Muscle layer of colon (tissue), 2 donors: ENCODE measurements around the gene PLXNA1.

Source experiments
- H3K27ac ChIP-seq: one replicate; pipeline ENCODE4 v1.7.0; 2013; ENCODE audit warnings: low read depth, mild to moderate bottlenecking, low read length, moderate library complexity
- H3K27me3 ChIP-seq, 2 donors: one replicate each; pipeline ENCODE4 v1.7.0; 2013; ENCODE audit warnings: low read length in 2 of 2, mild to moderate bottlenecking in 2 of 2; ENCODE audit not compliant: insufficient read depth in 2 of 2, control insufficient read depth in 1 of 2
- H3K36me3 ChIP-seq: one replicate; pipeline ENCODE4 v1.7.0; 2013; ENCODE audit warnings: mild to moderate bottlenecking, low read length; ENCODE audit not compliant: insufficient read depth
- H3K4me1 ChIP-seq: one replicate; pipeline ENCODE4 v1.7.0; 2013; ENCODE audit warnings: mild to moderate bottlenecking, low read length; ENCODE audit not compliant: insufficient read depth
- H3K4me3 ChIP-seq, 2 donors: one replicate each; pipeline ENCODE4 v1.7.0; 2013; ENCODE audit warnings: low read length in 2 of 2, low read depth in 1 of 2, mild to moderate bottlenecking in 1 of 2, moderate library complexity in 1 of 2
- H3K9ac ChIP-seq: one replicate; pipeline ENCODE4 v1.7.0; 2013; ENCODE audit warnings: low read length
- H3K9me3 ChIP-seq: one replicate; pipeline ENCODE4 v1.7.0; 2013; ENCODE audit warnings: mild to moderate bottlenecking, low read length
- donor health status: abdominal sarcoma.
- donor health status: Adenocarcinoma of cecum.

PLXNA1 gene

DNA sequence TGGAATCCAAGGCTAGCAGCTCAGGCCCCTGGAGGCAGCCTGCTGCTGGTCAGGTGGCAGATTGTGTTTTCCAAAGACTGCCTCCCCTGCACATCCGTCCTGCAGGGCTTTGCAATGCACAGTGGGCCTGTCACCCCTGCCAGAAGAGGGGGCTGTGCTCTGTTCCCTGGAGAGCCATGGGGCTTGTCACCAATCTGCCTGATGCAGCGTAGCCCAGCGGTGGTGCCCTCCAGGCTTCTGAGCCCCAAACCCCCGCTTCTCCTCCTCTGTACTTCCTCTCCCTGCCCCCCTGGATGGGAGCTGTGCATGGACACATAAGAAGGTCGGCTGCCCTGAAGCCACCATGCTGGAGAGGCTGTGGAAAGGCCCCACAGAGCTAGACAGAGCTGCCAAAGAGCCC is 10.0 kb upstream of the PLXNA1 start:
- Histone ChIP-seq H3K36me3 (no peaks in the 10 kb centered on the region), H3K27ac (no peak overlapping the region)

GRCh38 chr3:126973814-126974213 is 9.1 kb upstream of the PLXNA1 start:
- H3K36me3 ChIP-seq: no peaks in the 10 kb centered on the region
- no peaks in the 10 kb centered on the region for H3K4me1 ChIP-seq
- H3K4me3 ChIP-seq: no peak overlapping the region
- no peak overlapping the region for H3K27ac ChIP-seq
- peaks cover 7% of the 10 kb centered on the region for H3K9me3 ChIP-seq
- no peak overlapping the region for H3K9ac ChIP-seq
- H3K27me3 ChIP-seq: peaks cover 0 to 6% of the 10 kb centered on the region in 2 donors

More for the DNA sequence above, 10.0 kb upstream of the PLXNA1 start:
- Histone ChIP-seq H3K27me3 (peaks cover 0 to 5% of the 10 kb centered on the region in 2 donors), H3K9ac (no peak overlapping the region), H3K4me1 (no peaks in the 10 kb centered on the region), H3K4me3 (no peak overlapping the region), H3K9me3 (peaks cover 7% of the 10 kb centered on the region)

DNA sequence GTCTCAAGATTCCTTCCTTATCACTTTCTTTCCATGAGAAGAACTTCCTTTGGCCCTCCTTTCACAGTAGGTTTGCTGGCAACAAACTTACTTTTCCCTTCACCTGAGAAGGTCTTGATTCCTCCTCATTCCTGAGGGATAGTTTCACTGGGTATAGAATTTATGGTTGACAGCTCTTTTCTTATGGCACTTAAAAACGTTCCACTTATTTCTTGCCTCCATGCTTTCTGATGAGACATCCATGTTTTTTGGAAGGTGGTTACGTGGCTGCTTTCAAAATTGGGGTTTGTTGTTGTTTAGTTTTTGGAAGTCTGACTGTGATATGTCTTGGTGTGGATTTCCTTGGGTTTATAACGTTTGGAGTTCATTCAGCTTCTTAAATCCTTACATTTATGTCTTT is 8.2 kb upstream of the PLXNA1 start:
- H3K9me3 ChIP-seq: peaks cover 7% of the 10 kb centered on the region
- no peak overlapping the region for H3K9ac ChIP-seq
- H3K4me3 ChIP-seq: no peak overlapping the region
- H3K36me3 ChIP-seq: no peaks in the 10 kb centered on the region
- H3K27ac ChIP-seq: no peak overlapping the region
- H3K27me3 ChIP-seq: peaks cover 0 to 12% of the 10 kb centered on the region in 2 donors
- H3K4me1 ChIP-seq: no peaks in the 10 kb centered on the region

DNA sequence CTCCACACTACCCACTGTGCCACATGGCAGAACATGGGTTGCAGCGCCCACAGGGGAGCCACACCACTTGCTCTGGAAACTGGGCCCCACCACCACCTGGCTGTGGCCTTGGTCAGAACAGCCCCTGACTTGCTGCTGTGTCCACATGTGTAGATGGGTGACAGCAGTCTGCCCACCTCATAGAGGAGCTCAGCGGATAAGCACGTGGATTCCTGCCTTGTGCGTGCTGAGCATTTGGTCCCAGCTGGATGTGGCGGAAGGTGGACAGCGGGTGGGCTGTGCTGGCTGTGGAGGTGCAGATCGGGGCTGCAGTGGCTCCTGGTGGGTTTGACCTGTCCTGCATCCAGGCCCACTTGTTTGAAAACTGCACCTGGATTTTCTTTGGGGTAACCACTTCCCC is 6.0 kb upstream of the PLXNA1 start:
- no peak overlapping the region for H3K27ac ChIP-seq
- no peaks in the 10 kb centered on the region for H3K36me3 ChIP-seq
- H3K9ac ChIP-seq: no peak overlapping the region
- peaks cover 7% of the 10 kb centered on the region for H3K9me3 ChIP-seq
- peaks cover 2% of the 10 kb centered on the region for H3K4me1 ChIP-seq
- H3K4me3 ChIP-seq: no peak overlapping the region
- H3K27me3 ChIP-seq: peaks cover 0 to 12% of the 10 kb centered on the region in 2 donors

DNA sequence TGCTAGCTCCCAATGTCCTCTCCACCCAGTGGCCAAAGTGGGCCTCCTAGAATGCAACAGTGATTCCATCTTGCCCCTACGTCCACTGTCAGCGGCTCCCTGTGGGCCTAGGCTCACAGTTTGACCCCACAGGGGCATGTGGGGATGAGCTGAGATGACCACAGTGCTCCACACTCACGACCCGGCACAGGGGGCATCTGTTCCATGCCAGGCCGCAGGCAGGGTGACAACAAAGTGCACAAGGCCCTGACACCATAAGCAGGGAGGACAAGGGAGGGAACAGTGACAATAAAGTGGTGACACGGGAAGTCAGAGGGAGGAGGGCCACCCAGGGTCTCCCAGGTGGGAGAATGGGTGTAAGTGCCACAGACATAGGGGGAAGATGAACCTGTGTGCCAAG is 5.1 kb upstream of the PLXNA1 start:
- H3K9ac ChIP-seq: no peak overlapping the region
- no peaks in the 10 kb centered on the region for H3K36me3 ChIP-seq
- peaks cover 0 to 11% of the 10 kb centered on the region in 2 donors for H3K27me3 ChIP-seq
- peaks cover 6% of the 10 kb centered on the region for H3K4me1 ChIP-seq
- H3K9me3 ChIP-seq: peaks cover 7% of the 10 kb centered on the region
- no peak overlapping the region for H3K4me3 ChIP-seq
- H3K27ac ChIP-seq: no peak overlapping the region

DNA sequence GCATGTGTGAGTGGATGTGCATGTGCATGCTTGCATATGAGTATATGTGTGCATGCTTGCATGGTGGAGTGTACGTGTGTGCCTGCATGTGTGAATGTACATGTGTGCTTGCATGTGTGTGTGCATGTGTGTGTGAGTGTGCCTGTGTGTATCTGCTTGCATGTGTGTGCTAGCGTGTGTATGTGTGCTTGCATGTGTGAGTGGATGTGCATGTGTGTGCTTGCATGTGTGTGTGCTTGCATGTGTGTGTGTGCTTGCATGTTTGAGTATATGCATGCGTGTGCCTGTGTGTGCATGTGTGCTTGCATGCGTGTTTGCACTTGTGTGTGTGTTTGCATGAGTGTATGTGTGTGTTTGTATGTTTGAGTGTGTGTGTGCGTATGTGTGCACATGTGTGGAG is 4.6 kb upstream of the PLXNA1 start:
- peaks cover 6% of the 10 kb centered on the region for H3K4me1 ChIP-seq
- no peak overlapping the region for H3K4me3 ChIP-seq
- H3K27ac ChIP-seq: no peak overlapping the region
- H3K9ac ChIP-seq: no peak overlapping the region
- H3K36me3 ChIP-seq: no peaks in the 10 kb centered on the region
- H3K27me3 ChIP-seq: peaks cover 0 to 6% of the 10 kb centered on the region in 2 donors
- H3K9me3 ChIP-seq: peaks cover 7% of the 10 kb centered on the region

DNA sequence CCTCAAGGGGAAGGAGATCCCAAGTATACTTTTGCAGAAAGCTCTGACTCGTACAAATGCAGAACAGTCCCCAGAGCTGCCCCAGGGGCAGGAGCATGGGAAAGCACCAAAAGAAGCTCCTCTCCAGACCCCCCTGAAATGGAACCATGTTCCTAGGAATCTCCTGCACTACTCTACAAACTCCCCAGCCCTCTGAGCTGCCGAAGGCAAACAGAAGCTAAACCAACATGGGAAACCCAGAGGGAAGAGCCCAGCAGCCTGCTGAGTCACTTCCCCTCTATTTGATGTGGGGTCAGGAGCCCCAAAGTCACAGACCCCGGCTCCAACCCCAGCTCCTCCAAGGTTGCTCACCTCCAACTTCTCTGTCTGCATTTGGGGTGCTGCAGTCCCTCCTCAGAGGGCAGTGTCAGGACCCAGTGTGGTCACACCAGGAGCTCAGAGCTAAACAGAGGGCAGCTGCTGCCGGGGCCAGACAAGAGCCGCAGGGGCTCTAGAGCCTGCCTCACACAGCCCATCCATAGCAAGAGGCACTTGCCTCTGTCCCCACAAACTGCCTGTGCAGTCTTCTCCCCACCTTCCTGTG is 3.8 kb upstream of the PLXNA1 start:
- Histone ChIP-seq H3K9me3 (peaks cover 7% of the 10 kb centered on the region), H3K36me3 (no peaks in the 10 kb centered on the region)

DNA sequence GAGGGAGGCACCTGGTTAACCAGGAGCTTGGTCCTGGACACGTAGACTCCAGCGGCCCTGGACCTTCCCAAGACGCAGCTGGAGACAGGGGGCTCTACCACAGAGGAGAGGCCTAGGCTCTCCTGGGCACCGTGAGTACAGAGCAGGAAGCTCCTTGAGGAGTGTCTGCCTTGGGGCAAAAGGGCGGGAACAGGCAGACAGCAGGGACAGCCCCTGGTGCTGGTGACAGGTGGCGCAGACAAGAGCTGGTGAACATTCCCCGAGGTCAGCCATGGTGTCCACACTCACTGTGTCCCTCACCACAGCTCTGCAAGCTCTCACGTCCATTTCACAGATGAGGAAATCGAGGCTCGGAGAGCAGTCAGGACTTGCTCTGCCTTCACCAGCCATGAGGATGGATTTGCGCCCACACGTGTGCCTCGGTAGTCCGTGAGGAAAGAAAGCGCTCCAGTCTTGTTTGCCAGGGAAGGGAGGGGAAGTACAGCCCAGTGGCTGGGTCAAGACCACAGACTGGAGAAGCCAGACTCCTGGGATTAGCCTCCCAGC is 2.6 kb upstream of the PLXNA1 start:
- Histone ChIP-seq H3K27me3 (peaks cover 0 to 6% of the 10 kb centered on the region in 2 donors), H3K9ac (no peak overlapping the region), H3K4me3 (no peak overlapping the region), H3K36me3 (no peaks in the 10 kb centered on the region), H3K9me3 (no peaks in the 10 kb centered on the region), H3K4me1 (peaks cover 6% of the 10 kb centered on the region), H3K27ac (no peak overlapping the region)

More for the DNA sequence above, 3.8 kb upstream of the PLXNA1 start:
- Histone ChIP-seq H3K4me1 (peaks cover 6% of the 10 kb centered on the region), H3K27ac (no peak overlapping the region), H3K4me3 (no peak overlapping the region), H3K9ac (no peak overlapping the region), H3K27me3 (peaks cover 0 to 6% of the 10 kb centered on the region in 2 donors)

DNA sequence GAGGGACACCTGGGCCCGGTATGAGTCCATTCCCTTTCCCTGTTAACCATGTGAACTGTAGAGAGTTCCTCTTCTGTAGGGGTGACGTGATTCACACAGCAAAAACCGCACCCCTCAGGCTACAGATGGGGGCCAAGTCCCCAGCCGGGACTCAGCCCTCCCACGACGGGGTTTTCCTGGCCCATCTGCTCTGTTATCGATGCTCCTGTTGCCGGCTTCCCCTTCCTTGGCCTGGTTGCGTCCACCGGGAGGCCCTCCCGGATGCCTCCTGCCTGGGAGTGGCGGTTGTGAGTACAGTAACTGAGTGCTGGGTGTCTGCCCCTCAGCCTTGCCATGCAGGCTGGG is 817 bp upstream of the PLXNA1 start:
- Histone ChIP-seq H3K27ac (no peak overlapping the region), H3K27me3 (peaks cover 0 to 6% of the 10 kb centered on the region in 2 donors), H3K9me3 (no peaks in the 10 kb centered on the region), H3K9ac (no peak overlapping the region), H3K4me1 (peaks cover 11% of the 10 kb centered on the region), H3K4me3 (peak overlapping the region; percentile 47 to 49), H3K36me3 (no peaks in the 10 kb centered on the region)

DNA sequence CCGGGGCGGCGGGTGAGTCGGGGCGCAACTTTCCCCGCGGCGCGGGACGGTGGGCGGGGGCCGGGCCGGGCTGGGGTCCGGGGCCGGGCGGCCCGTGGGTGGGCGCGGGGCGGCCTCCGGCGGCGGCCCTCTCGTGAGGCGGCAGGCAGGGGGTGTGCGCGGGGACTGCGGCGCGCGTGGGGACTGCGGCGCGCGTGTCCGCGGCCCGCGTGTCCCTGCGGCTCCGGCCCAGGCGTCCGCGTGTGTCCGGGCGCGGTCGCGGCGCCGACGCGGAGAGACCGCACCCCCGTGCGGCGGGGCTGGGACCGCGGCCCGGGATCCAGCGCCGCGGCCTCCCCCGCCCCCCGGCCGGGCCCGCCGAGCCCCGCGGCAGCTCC is 349 bp downstream of the PLXNA1 start:
- H3K4me3 ChIP-seq: peak overlapping the region in 1 of 2 donors; percentile 52
- no peak overlapping the region for H3K9ac ChIP-seq
- H3K27me3 ChIP-seq: peaks cover 0 to 6% of the 10 kb centered on the region in 2 donors
- H3K9me3 ChIP-seq: no peaks in the 10 kb centered on the region
- H3K36me3 ChIP-seq: no peaks in the 10 kb centered on the region
- H3K4me1 ChIP-seq: peaks cover 11% of the 10 kb centered on the region
- no peak overlapping the region for H3K27ac ChIP-seq

DNA sequence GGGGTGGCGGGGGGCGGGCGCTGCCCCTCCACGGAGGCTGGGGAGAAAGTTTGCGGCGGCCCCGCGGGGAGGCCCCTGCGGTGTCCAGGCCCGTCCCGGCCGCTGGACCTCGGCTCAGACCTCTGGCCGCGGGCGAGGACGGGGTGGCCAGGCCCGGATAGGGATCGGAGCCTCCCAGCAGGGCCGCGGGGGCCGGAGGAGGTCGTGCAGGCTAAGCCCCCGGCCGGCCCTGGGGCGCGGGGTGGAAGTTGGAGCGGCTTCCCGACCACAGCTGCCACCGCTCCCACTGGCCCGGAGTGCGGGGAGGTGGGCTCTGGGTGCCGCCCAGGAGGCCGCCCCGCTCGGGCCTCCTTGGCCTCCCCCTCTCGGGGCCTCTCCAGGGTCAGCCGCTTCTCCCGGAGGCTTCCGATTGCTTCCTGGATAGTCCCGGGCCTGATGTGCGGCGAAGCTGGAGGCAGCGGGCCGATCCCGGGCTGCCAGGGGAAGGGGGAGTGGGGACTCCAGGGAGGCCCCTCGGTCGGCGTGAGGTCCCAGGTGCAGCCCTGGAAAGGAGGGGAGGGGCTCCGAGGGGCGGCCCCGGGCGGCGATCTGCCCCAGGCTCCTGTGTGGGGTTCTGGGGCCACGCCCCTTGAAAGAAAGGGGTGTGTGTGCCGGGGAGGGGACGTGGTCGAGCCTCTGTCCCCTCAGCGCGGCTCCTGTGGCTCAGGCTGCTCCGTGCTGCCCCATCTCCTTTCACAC is 907 bp downstream of the PLXNA1 start:
- H3K4me1 ChIP-seq: peaks cover 11% of the 10 kb centered on the region
- H3K9me3 ChIP-seq: no peaks in the 10 kb centered on the region
- H3K27ac ChIP-seq: peak overlapping the region; percentile 50
- no peaks in the 10 kb centered on the region for H3K36me3 ChIP-seq
- peaks cover 0 to 6% of the 10 kb centered on the region in 2 donors for H3K27me3 ChIP-seq
- H3K9ac ChIP-seq: peak overlapping the region; percentile 44
- H3K4me3 ChIP-seq: peak overlapping the region; percentile 52 to 59
